ENCODE data around the gene TLK2. TPM values are rescaled to one million over a fixed set of nuclear protein-coding genes. Genes with fewer than 3 reads are reported as not detected.
"Not testable (repeated sequence)": the region's sequence is repeated elsewhere in the genome, so short reads cannot be mapped to it uniquely, and the experiment has no call there.

The TLK2 gene
- total RNA-seq, 1 experiment from 2014 or later = 48.6 TPM

DNA sequence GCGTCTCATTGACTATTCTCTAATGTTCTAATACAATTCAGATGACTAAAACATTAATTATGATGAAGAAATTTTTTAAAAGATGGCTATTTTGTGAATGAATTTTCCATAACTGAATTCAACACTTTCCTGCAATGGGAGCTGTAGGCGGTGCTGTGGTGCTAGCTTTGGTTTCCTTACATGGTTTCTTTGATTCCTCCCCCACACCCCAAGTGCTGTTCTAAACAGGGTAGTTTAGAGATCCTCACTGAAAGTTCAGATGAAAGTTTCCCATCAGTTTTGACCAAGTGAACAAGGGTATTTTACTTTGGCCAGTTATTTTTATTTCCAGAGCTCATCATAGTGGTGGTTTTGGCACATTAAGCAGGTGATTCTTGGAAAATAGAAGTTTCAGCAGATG, 122.8 kb downstream of the TLK2 start:
- Histone ChIP-seq H3K36me3 (ENCODE audit: insufficient read depth, low read length) (peaks cover 20% of the 10 kb centered on the region), H3K27me3 (ENCODE audit: low read length) (no peaks in the 10 kb centered on the region), H3K4me2 (ENCODE audit: low read depth, low read length, poor library complexity, severe bottlenecking) (no peak overlapping the region), H3K4me1 (ENCODE audit: low read length) (no peaks in the 10 kb centered on the region), H3K79me2 (ENCODE audit: low read length) (peaks cover 4% of the 10 kb centered on the region), H3K4me3 (ENCODE audit: low read length) (no peak overlapping the region), H3K27ac (ENCODE audit: low read length) (no peak overlapping the region), H2AFZ (ENCODE audit: low read length) (no peak overlapping the region), H3K9me3 (ENCODE audit: low read length) (no peaks in the 10 kb centered on the region), H3K9ac (ENCODE audit: low read length) (no peak overlapping the region), H4K20me1 (ENCODE audit: insufficient read depth, low read depth, low read length) (no peaks in the 10 kb centered on the region), H3K9me2 (replicated peaks; ENCODE audit: insufficient read depth, low read length) (no peaks in the 10 kb centered on the region)
- no peak for DNase-seq

DNA sequence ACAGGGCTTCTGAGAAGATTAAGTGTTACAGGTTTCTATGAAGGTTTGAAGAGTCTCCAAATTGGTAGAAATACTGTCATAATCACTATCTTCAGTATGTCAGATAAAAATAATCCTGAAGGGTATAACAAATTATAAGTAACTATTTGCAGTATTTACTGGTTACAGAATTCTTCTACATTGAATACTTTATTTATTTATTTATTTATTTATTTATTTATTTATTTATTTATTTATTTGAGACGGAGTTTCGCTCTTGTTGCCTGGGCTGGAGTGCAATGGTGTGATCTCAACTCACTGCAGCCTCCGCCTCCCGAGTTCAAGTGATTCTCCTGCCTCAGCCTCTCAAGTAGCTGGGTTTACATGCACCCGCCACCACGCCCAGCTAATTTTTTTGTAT, 125.2 kb downstream of the TLK2 start:
- H3K9me3 ChIP-seq (ENCODE audit: low read length); H3K9me2 ChIP-seq (replicated peaks; ENCODE audit: insufficient read depth, low read length); H3K27ac ChIP-seq (ENCODE audit: low read length); H3K9ac ChIP-seq (ENCODE audit: low read length); H3K4me2 ChIP-seq (ENCODE audit: low read depth, low read length, poor library complexity, severe bottlenecking); H2AFZ ChIP-seq (ENCODE audit: low read length); H3K27me3 ChIP-seq (ENCODE audit: low read length); H3K4me3 ChIP-seq (ENCODE audit: low read length); H3K79me2 ChIP-seq (ENCODE audit: low read length); H4K20me1 ChIP-seq (ENCODE audit: insufficient read depth, low read depth, low read length); DNase-seq; H3K4me1 ChIP-seq (ENCODE audit: low read length): not testable (repeated sequence)
- H3K36me3 ChIP-seq (ENCODE audit: insufficient read depth, low read length) = peaks cover 16% of the 10 kb centered on the region; the same call in 1 of the 2 replicates

DNA sequence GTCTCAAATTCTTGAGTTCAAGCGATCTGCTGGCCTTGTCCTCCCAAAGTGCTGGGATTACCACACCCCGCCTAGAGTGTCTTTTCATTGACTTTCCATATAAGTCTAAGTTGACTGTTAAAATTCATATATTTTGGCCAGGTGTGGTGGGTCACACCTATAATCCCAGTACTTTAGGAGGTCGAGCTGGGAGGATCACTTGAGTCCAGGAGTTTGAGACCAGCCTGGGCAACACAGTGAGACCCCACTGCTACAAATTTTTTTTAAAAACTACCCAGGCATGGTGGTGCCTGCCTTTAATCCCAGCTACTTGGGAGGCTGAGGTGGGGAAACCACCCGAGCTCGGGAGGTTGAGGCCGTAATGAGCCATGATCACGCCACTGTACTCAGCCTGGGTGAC, 127.0 kb downstream of the TLK2 start:
- Histone ChIP-seq H3K9me2 (replicated peaks; ENCODE audit: insufficient read depth, low read length) (no peaks in the 10 kb centered on the region), H3K4me1 (ENCODE audit: low read length) (no peaks in the 10 kb centered on the region), H3K9ac (ENCODE audit: low read length) (no peak overlapping the region), H3K4me2 (ENCODE audit: low read depth, low read length, poor library complexity, severe bottlenecking) (no peak overlapping the region), H2AFZ (ENCODE audit: low read length) (no peak overlapping the region), H3K36me3 (ENCODE audit: insufficient read depth, low read length) (peaks cover 30% of the 10 kb centered on the region; the same call in 1 of the 2 replicates), H3K9me3 (ENCODE audit: low read length) (no peaks in the 10 kb centered on the region), H3K79me2 (ENCODE audit: low read length) (no peaks in the 10 kb centered on the region; the same call in 1 of the 2 replicates), H3K27ac (ENCODE audit: low read length) (no peak overlapping the region), H3K4me3 (ENCODE audit: low read length) (no peak overlapping the region), H4K20me1 (ENCODE audit: insufficient read depth, low read depth, low read length) (no peaks in the 10 kb centered on the region), H3K27me3 (ENCODE audit: low read length) (no peaks in the 10 kb centered on the region)
- no peak for DNase-seq

DNA sequence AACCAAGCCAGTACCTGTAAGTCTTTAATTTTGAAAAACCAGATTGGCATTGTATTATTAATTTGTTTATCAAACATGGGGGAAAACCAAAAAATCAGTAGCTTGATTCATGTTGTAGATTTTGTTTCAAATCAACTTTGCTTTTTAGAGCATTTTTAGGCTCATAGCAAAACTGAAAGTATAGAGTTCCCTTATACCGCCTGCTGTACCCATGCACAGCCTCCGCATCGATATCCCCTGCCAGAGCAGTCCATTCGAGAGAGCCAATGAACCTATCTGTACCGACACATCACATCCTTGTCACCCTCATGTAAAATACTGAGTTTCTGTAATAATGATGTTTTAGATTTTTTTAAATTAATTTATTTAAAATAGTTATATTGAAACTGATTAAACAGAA, 132.7 kb downstream of the TLK2 start:
- Histone ChIP-seq H3K4me2 (ENCODE audit: low read depth, low read length, poor library complexity, severe bottlenecking) (no peak overlapping the region), H3K27ac (ENCODE audit: low read length) (no peak overlapping the region)

DNA sequence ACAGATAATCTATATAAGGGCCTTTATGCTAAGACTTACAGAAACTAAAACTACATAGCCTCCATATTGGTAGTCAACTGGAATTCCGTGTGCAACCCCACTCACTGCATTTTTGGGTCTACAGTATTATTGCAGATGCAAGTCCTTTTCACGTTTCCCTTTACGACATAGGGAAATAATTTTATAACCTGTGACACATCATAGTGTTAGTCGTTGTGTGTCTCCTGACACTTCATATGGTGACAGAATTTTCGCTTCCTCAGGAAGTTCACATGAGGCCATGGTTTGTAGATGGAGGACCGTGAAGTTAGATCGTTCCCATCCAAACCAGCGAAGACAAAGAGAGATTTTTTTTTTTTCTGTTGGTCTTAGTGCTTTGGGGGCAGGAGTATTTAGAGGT, 133.1 kb downstream of the TLK2 start:
- H3K9ac ChIP-seq (ENCODE audit: low read length) = no peak overlapping the region
- H3K9me3 ChIP-seq (ENCODE audit: low read length) = no peaks in the 10 kb centered on the region
- no peak overlapping the region for H2AFZ ChIP-seq (ENCODE audit: low read length)
- no peak overlapping the region for H3K4me2 ChIP-seq (ENCODE audit: low read depth, low read length, poor library complexity, severe bottlenecking)
- no peaks in the 10 kb centered on the region for H4K20me1 ChIP-seq (ENCODE audit: insufficient read depth, low read depth, low read length)
- no peak overlapping the region for H3K27ac ChIP-seq (ENCODE audit: low read length)
- no peaks in the 10 kb centered on the region for H3K79me2 ChIP-seq (ENCODE audit: low read length)
- H3K27me3 ChIP-seq (ENCODE audit: low read length) = no peaks in the 10 kb centered on the region
- no peaks in the 10 kb centered on the region for H3K4me1 ChIP-seq (ENCODE audit: low read length)
- no peak overlapping the region for H3K4me3 ChIP-seq (ENCODE audit: low read length)
- no peaks in the 10 kb centered on the region for H3K9me2 ChIP-seq (replicated peaks; ENCODE audit: insufficient read depth, low read length)
- no peak for DNase-seq
- H3K36me3 ChIP-seq (ENCODE audit: insufficient read depth, low read length) = peaks cover 25% of the 10 kb centered on the region; the same call in 1 of the 2 replicates

More for the DNA sequence above, 132.7 kb downstream of the TLK2 start:
- Histone ChIP-seq H3K9me2 (replicated peaks; ENCODE audit: insufficient read depth, low read length) (no peaks in the 10 kb centered on the region), H3K9ac (ENCODE audit: low read length) (no peak overlapping the region), H3K36me3 (ENCODE audit: insufficient read depth, low read length) (peaks cover 25% of the 10 kb centered on the region; the same call in 1 of the 2 replicates), H4K20me1 (ENCODE audit: insufficient read depth, low read depth, low read length) (no peaks in the 10 kb centered on the region), H2AFZ (ENCODE audit: low read length) (no peak overlapping the region), H3K4me1 (ENCODE audit: low read length) (no peaks in the 10 kb centered on the region), H3K27me3 (ENCODE audit: low read length) (no peaks in the 10 kb centered on the region), H3K4me3 (ENCODE audit: low read length) (no peak overlapping the region), H3K79me2 (ENCODE audit: low read length) (no peaks in the 10 kb centered on the region), H3K9me3 (ENCODE audit: low read length) (no peaks in the 10 kb centered on the region)
- DNase-seq = no peak

DNA sequence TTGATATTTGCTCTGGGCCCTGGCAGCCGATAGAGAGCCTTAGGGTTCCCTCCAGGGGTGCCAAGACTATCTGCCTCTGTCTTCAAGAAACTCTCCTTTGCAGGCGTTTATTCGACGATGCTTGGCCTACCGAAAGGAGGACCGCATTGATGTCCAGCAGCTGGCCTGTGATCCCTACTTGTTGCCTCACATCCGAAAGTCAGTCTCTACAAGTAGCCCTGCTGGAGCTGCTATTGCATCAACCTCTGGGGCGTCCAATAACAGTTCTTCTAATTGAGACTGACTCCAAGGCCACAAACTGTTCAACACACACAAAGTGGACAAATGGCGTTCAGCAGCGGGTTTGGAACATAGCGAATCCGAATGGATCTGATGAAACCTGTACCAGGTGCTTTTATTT, 133.7 kb downstream of the TLK2 start:
- not testable (repeated sequence) for H3K9me3 ChIP-seq (ENCODE audit: low read length); H4K20me1 ChIP-seq (ENCODE audit: insufficient read depth, low read depth, low read length); H3K9ac ChIP-seq (ENCODE audit: low read length); H3K9me2 ChIP-seq (replicated peaks; ENCODE audit: insufficient read depth, low read length); H3K4me2 ChIP-seq (ENCODE audit: low read depth, low read length, poor library complexity, severe bottlenecking); H3K4me1 ChIP-seq (ENCODE audit: low read length); H2AFZ ChIP-seq (ENCODE audit: low read length); DNase-seq; H3K4me3 ChIP-seq (ENCODE audit: low read length); H3K79me2 ChIP-seq (ENCODE audit: low read length); H3K27me3 ChIP-seq (ENCODE audit: low read length); H3K27ac ChIP-seq (ENCODE audit: low read length)
- H3K36me3 ChIP-seq (ENCODE audit: insufficient read depth, low read length) = peaks cover 25% of the 10 kb centered on the region; the same call in 1 of the 2 replicates

DNA sequence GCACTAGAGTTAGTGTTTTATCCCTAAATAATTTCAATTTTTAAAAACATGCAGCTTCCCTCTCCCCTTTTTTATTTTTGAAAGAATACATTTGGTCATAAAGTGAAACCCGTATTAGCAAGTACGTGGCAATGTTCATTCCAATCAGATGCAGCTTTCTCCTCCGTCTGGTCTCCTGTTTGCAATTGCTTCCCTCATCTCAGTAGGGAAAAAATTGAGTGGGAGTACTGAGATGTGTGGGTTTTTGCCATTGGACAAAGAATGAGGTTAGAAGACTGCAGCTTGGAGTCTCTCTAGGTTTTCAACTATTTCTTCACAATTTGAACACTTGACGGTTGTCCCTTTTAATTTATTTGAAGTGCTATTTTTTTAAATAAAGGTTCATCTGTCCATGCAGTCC, 134.5 kb downstream of the TLK2 start:
- not testable (repeated sequence) for H3K27me3 ChIP-seq (ENCODE audit: low read length); H3K4me1 ChIP-seq (ENCODE audit: low read length); H3K9me2 ChIP-seq (replicated peaks; ENCODE audit: insufficient read depth, low read length); H3K9ac ChIP-seq (ENCODE audit: low read length); H3K27ac ChIP-seq (ENCODE audit: low read length); H3K79me2 ChIP-seq (ENCODE audit: low read length); DNase-seq; H3K9me3 ChIP-seq (ENCODE audit: low read length); H4K20me1 ChIP-seq (ENCODE audit: insufficient read depth, low read depth, low read length); H2AFZ ChIP-seq (ENCODE audit: low read length); H3K4me2 ChIP-seq (ENCODE audit: low read depth, low read length, poor library complexity, severe bottlenecking); H3K4me3 ChIP-seq (ENCODE audit: low read length)
- peaks cover 17% of the 10 kb centered on the region; the same call in 1 of the 2 replicates for H3K36me3 ChIP-seq (ENCODE audit: insufficient read depth, low read length)

DNA sequence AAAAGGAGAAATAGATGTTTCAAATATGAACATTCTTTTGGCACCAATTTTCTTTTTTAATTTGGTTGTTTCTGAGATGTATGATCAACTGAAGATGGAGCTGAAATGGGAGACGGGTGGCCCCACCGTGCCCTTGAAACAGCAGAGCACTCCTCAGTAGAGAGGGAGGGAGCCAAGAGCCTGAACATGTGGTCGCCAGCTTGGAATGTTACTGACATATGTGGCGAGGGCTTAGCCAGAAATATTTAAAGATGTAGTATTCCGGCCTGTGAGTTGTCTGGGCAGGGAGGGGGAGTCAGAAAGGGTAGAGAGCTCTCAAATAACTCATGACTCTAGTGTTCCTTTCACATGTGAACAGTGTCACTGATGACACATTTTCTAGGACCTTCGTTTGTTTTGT, 135.5 kb downstream of the TLK2 start:
- Histone ChIP-seq H3K9me3 (ENCODE audit: low read length) (no peaks in the 10 kb centered on the region), H3K36me3 (ENCODE audit: insufficient read depth, low read length) (peaks cover 12% of the 10 kb centered on the region; the same call in 1 of the 2 replicates), H3K9ac (ENCODE audit: low read length) (no peak overlapping the region), H3K27ac (ENCODE audit: low read length) (no peak overlapping the region), H4K20me1 (ENCODE audit: insufficient read depth, low read depth, low read length) (no peaks in the 10 kb centered on the region), H3K4me2 (ENCODE audit: low read depth, low read length, poor library complexity, severe bottlenecking) (no peak overlapping the region), H3K4me3 (ENCODE audit: low read length) (no peak overlapping the region), H3K27me3 (ENCODE audit: low read length) (no peaks in the 10 kb centered on the region), H2AFZ (ENCODE audit: low read length) (no peak overlapping the region), H3K79me2 (ENCODE audit: low read length) (no peaks in the 10 kb centered on the region), H3K9me2 (replicated peaks; ENCODE audit: insufficient read depth, low read length) (no peaks in the 10 kb centered on the region), H3K4me1 (ENCODE audit: low read length) (no peaks in the 10 kb centered on the region)
- no peak for DNase-seq

DNA sequence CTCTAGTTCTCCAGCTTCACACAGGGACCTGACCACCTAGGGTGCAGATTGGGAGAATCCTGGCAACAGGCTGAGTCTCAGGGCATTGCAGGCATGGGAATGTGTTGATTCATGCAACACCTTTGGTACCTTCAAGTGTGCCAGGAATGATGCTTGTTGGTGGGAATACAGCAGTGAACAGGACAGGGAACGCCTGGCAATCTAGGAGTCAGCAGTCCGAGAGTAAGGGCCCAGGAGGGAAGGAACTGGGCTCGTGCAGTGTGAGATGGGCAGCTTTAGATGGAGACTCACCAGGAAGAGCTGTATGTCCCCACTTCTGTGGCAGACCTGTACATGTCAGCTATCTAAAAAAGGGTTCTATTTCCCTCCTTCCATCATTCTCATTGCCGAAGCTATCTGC, 136.9 kb downstream of the TLK2 start:
- H3K4me1 ChIP-seq (ENCODE audit: low read length) = no peaks in the 10 kb centered on the region
- H3K9me3 ChIP-seq (ENCODE audit: low read length) = no peaks in the 10 kb centered on the region
- H4K20me1 ChIP-seq (ENCODE audit: insufficient read depth, low read depth, low read length) = no peaks in the 10 kb centered on the region
- H3K27me3 ChIP-seq (ENCODE audit: low read length) = no peaks in the 10 kb centered on the region
- H3K36me3 ChIP-seq (ENCODE audit: insufficient read depth, low read length) = peaks cover 2% of the 10 kb centered on the region; the same call in 1 of the 2 replicates
- H3K79me2 ChIP-seq (ENCODE audit: low read length) = no peaks in the 10 kb centered on the region
- no peak overlapping the region for H3K4me3 ChIP-seq (ENCODE audit: low read length)
- no peak overlapping the region for H3K4me2 ChIP-seq (ENCODE audit: low read depth, low read length, poor library complexity, severe bottlenecking)
- H2AFZ ChIP-seq (ENCODE audit: low read length) = no peak overlapping the region
- H3K9me2 ChIP-seq (replicated peaks; ENCODE audit: insufficient read depth, low read length) = no peaks in the 10 kb centered on the region
- H3K27ac ChIP-seq (ENCODE audit: low read length) = no peak overlapping the region
- DNase-seq = no peak
- H3K9ac ChIP-seq (ENCODE audit: low read length) = no peak overlapping the region

Measured in Karpas-422 (cell line).